Activated T-cell treated with anti-CD3 and anti-CD28 coated beads for 24 hours (primary cell): Measurements from ENCODE around the gene ZNF770.
A peak's percentile ranks its signal among the peaks of the same experiment; 100 is the strongest.
"Not testable (repeated sequence)": the region's sequence is repeated elsewhere in the genome, so short reads cannot be mapped to it uniquely, and the experiment has no call there.

Source experiments
- DNase-seq: peaks from one replicate; pipeline ENCODE4 v3.0.0-alpha.2; 2020; ENCODE audit warnings: low read depth

Gene ZNF770

GRCh38 chr15:34973512-34973911 lies 14.6 kb downstream of the ZNF770 start:
- DNase-seq: no peak

GRCh38 chr15:34970098-34970643 lies 17.9 kb downstream of the ZNF770 start:
- DNase-seq: not testable (repeated sequence)

- DNase-seq: peak; percentile 89
Measured at GRCh38 chr15:34969340-34970097, 18.6 kb downstream of the ZNF770 start, which contains the start of gene AQR. TSS of gene AQR (minus strand) at chr15:34969742. CDS start at chr15:34969613, 129 bp downstream.

GRCh38 chr15:34964277-34964676 lies 23.8 kb downstream of the ZNF770 start:
- no peak for DNase-seq

- DNase-seq: no peak
Measured at GRCh38 chr15:34953851-34954250, 34.2 kb downstream of the ZNF770 start.

GRCh38 chr15:34952481-34952880 lies 35.6 kb downstream of the ZNF770 start:
- no peak for DNase-seq

- no peak for DNase-seq
Measured at GRCh38 chr15:34951993-34952392, 36.1 kb downstream of the ZNF770 start.

- DNase-seq: no peak
Measured at GRCh38 chr15:34944936-34945335, 43.2 kb downstream of the ZNF770 start.

GRCh38 chr15:34943711-34944110 lies 44.4 kb downstream of the ZNF770 start:
- DNase-seq: no peak

- DNase-seq: not testable (repeated sequence)
Measured at GRCh38 chr15:34943264-34943663, 44.8 kb downstream of the ZNF770 start.

- no peak for DNase-seq
Measured at GRCh38 chr15:34942363-34942762, 45.7 kb downstream of the ZNF770 start.

GRCh38 chr15:34941831-34942230 lies 46.3 kb downstream of the ZNF770 start:
- DNase-seq: no peak

GRCh38 chr15:34941185-34941698 lies 46.8 kb downstream of the ZNF770 start:
- DNase-seq: no peak

GRCh38 chr15:34933432-34933975 lies 54.6 kb downstream of the ZNF770 start:
- no peak for DNase-seq

GRCh38 chr15:34928349-34928748 lies 59.7 kb downstream of the ZNF770 start:
- DNase-seq: not testable (repeated sequence)
